NCI-H1417 treated with DMSO at 0.1 percent for 48 hours (cell line): Measurements from ENCODE around the gene DBNL.

Experiments used
- DNase-seq: peaks from one replicate; lab custom pipeline; 2025; lab: John Stamatoyannopoulos, UW

Gene DBNL

DNA sequence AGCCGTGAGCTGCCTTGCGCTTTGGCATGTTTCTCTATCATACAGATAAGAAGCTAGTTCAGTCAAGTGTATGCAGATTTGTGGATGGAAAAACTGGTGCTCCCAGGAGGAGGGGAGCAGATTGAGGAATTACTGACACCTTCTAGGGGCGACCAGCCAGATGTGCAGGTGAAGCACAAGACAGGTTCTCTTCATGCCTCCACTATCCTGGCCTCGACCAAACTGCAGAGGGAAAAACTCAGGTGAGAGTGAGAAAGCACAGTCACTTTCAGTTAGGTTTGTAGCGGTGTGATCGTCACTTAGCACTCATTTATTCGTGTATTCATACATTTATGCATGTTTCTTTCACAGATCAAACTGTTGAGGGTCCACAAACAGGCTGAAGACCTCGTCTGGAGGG lies 600 bp upstream of the DBNL start:
- DNase-seq: no peak

DNA sequence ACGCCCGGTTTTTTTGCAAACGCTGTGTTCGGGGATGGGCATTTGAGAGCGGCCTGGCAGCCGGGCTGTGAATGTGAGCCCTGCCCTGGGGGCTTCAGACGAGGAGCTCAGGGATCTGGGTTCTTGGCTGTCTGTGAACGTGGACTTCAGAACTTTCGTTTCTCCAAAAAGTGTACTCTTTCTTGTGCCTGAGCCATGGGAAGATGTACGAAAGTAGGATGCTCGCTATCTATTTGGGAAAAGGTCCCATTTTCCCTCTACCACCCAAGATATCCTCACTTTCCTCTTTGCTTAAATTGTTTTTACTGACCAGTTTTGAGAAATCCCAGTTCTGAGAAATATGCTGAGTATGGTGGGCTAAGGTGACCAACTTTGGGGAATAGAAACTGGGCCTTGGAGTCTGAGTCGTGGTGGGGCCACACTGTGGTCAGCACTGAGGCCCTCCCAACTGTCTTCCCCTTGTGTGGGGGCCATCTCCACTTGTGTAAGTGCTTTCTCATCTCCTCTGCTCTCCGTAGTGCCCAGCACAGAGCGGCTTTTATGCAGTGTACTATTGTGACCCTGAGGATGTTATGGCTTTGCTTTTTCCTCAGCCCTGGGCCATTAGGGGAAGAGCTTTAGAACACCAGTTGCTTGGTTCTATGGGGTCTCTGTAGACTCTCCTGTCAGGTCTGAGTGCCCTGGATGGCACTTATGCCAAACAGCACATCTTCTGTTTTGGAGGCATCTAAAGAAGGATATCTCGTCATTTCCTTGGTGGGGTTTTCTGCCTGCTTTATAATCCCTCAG lies 918 bp downstream of the DBNL start:
- no peak for DNase-seq

DNA sequence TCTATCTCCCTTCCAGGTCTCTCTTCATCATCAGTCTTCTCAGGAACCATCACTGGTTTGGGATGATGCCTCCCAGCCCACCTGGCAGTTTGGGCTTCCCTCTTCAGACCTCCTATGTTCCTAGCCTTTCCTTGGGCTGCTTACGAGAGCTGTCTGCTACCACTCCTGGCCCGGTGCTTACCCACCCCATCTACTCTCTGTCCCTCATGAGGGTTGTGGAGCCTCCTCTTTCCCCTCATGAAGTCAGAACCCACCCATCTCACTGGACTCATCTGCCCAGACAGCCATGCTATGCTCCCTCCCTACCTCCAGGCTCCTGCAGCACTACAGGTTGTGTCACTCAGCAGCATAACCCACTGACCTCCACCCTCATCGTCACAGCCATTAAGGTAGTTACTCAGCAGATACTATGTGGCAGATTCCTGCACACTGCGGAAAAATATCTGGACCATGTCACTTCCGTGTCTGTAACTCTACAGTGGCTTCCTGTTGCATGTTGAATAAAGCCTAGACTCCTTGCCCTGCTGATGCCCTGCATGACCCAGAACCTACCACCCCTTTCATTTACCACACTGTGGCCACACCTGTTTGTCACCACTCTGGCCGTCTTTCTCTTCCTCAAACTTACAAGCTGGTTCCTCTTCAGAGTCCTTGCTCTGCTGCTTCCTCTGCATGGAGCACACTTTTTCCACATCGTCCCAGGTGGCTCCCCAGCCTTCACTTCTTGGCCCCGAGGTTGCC lies 2.0 kb downstream of the DBNL start:
- no peak for DNase-seq

DNA sequence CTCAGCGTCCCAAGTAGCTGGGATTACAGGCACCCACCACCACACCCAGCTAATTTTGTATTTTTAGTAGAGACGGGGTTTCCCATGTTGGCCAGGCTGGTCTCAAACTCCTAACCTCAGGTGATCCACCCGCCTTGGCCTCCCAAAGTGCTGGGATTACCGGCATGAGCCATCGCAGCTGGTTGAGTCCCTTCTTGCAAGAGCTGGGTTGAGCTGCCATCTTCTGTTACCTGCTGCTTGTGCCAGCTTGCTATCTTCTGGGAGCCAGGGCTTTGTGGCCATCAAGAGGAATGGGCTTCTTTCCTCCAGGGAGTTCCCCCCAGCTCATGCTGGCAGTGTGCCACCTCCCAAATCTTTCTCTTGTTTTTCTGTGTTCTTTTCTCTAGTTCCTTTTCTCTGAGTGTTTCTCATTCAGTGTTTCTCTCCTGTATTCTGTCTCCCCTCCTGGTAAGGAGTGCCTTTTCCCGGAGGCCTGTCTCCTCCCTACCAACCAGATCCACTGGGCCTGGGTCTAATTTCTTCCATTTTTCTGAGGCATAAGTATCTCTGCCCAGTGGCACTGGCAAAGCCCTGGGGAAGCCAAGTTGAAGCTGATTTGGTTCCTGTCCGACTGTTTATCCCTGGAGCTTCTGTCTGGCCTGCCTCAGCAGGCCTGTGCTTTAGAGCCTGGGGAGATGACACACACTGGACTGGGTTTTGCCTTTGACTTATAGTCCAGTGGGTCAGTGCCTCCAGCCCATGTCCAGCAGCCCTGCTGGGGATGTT lies 3.7 kb downstream of the DBNL start:
- DNase-seq: no peak

DNA sequence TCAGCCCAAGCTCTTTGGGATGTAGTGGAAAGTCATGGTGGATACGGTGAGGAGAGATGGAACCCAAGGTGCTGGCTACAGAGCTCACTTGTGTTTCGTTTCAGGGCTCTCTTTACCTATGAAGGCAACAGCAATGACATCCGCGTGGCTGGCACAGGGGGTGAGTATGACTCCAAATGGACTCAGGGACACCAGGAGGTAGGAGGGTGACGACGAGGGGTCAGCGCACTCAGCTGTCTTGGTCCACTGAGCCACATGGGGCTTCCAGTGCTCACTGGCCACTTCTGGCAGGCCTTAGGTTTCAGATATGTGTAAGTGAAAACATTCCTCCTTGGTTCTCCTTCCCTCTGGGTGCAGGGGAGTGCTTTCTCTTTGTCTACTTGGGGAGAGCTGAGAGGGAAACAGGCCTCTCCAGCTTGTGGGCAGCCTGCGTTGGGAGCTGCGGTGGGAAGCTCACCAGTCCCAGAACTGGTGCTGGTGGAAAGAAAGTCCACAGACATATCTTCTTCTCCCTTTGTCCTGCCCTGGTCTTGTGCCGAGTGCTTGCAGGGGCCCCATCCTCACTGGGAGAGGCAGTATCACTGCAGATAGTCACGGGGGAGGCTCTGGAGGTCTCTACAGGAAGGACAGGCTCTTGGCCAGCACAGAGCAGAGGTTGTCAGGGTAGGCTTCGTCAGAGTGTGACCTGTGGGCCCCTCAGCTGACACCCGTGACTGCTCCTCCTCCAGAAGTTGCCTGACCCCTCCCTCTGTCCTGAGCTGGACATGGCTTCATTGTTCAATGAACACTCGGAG lies 5.8 kb downstream of the DBNL start:
- no peak for DNase-seq

DNA sequence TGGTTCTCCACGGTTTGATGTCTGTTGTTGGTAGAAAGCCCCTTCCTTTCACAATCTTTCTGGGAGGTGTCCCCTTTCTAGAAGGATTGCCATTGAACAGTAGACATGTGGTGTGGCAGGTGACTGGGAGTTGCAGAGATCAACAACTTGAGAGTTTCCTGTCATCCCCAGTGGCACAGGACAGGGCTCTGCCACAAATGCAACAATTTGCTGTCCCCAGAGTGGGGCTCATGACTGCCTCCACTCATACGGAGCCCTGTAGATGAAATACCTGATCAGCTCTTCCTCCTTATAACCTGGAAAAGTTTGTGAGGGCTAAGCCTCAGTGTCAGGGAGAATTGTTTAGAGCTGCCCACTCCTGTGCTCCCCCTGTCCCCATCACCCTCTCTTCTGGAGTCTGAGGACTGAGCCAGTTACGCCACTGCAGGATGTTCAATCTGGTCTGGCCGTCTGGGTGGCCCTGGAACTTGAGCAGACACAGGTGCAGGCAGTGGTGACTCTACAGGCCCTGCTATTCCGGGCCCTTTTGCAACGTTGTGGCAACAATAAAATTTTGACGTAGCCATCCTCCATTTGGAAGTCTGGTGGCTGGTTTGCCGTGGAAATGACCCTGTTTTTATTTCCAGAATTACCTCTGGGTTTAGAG lies 6.5 kb downstream of the DBNL start:
- no peak for DNase-seq

DNA sequence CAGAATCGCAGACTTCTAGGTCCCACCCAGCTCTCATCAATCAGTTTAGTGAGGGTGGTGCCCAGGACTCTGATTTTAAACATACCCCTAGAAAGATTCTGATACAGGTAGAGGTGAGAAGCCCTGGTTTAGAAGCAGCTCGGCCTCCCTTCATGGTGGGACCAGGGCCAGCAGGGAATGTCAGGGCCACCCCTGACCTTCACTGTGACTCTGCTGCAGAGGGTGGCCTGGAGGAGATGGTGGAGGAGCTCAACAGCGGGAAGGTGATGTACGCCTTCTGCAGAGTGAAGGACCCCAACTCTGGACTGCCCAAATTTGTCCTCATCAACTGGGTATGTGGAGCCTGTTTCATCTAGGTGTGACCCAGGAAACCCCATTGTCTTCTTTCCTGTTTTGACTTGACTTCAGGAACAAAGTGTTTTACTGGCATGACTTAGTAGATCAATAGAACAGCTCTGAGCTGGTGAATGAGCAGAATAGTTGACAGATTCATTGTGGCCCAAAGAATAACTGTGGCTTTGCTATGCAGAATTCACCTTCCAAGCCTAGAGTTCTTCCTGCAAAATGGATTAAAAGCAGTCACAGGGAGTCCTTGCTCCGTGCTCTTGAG lies 7.2 kb downstream of the DBNL start:
- no peak for DNase-seq

DNA sequence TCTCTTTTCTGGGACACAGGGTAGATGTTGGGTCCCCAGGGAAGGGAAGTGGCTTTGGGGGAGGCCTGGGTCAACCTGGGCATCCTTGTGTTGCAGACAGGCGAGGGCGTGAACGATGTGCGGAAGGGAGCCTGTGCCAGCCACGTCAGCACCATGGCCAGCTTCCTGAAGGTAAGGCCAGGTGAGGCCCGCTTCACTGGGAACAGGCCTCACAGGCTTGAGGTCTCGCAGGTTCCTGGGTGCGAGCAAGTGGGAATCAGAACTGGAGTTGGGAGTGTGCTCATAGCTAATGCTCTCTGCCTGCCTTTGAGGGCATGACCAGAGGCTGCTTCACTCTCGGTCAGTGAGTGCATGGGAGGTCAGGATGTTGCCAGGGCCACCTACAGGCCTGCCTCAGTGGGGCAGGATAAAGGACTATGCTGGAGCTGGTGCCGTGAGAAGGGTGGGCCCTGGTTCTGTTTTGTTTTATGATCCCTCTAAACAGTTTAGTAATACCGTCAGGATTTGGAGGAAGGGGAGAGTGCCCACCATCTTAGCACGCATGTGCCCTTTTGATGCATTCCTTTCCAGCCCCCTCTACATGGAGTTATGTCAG lies 8.4 kb downstream of the DBNL start:
- DNase-seq: no peak

DNA sequence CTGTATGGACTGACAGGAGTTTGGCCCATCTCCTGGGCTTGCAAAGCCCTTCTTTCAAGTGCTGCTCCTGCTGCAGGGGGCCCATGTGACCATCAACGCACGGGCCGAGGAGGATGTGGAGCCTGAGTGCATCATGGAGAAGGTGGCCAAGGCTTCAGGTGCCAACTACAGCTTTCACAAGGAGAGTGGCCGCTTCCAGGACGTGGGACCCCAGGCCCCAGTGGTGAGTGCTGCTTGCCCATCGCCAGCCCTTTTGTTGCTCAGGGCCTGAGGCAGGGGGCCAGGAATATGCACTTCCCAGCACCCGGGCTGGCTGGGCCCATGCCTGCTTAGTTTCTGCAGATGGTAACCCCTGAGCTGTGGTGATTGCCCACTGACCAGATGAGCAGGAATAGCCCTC lies 12.2 kb downstream of the DBNL start:
- DNase-seq: no peak

DNA sequence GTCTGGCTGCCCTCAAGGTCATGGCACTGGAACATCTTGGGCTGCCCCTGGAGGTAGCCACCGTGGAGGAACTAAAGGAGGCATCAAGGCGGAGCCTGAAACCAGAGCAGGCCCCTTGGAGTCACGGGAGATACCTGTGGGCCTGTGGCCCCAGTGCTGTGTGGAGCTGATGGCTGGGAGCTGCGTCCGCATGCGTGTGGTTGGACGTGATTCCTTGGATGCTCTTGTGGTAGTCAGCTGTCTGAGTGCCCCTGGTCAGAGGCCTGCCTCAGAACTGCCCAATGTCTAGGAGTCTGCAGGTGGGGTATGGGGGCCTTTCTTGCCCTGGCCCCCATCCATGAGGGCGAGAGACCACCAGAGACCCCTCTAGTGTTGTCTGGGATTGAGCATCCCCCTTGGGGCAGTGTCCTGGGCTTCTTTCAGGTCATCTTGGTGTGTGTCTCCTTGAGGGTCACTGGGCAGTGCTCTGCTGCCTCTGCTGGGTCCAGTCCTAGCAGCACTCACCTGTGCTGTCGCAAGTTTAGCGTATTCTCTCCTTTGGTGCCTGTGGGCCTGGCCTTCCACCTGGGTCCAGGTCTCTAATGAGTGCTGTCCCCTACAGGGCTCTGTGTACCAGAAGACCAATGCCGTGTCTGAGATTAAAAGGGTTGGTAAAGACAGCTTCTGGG lies 12.8 kb downstream of the DBNL start:
- DNase-seq: no peak

DNA sequence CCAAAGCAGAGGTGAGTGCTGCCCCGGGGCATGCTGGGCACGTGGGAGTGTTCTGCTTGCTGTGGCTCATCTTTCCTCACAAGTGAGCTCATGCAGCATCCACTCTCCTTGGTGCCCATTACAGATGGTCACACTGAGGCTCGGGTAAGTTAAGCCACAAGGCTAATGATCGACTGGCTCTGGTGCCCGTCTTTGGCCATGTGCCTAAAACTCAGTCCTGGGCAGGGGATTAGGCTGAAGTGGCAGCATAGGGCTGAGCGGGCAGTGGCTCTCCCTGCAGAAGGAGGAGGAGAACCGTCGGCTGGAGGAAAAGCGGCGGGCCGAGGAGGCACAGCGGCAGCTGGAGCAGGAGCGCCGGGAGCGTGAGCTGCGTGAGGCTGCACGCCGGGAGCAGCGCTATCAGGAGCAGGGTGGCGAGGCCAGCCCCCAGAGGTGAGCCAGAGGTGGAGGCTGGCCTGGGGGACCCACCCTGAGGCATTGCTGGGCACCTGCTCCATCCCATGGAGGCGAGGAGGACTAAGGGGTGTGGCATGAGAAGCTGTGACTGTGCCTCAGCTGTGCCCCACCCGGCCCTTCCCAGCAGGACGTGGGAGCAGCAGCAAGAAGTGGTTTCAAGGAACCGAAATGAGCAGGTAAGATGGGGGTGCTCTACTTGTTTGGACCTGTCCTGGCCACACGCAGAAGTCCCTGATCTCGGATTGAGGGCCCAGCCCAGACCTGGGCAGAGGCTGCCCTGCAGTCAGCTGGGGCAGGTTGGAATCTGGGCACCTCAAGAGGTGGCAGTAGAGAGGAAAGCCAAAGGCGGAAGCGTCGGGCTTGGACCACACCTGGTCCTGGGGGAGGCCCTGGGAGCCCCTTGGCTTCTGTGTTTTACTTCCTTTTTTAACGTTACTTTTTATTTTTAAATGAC lies 13.6 kb downstream of the DBNL start:
- DNase-seq: no peak

DNA sequence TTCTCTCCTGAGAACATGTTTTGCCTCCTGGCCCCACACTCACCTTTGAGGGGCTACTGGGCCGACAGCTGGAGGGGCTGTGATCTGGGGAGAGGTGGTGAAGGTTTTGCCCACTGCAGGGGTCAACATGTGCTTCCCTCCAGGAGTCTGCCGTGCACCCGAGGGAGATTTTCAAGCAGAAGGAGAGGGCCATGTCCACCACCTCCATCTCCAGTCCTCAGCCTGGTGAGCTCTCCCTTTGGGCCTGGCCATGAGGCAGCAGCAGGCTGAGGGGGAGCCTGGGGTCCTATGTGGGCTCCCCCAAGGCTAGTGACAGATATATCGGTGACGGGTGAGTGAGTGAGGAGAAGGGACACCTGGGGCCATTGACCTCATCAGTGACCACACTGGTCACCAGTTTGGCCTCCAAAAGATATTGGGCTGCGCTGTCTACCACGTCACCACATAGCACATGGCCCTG lies 14.3 kb downstream of the DBNL start:
- no peak for DNase-seq

DNA sequence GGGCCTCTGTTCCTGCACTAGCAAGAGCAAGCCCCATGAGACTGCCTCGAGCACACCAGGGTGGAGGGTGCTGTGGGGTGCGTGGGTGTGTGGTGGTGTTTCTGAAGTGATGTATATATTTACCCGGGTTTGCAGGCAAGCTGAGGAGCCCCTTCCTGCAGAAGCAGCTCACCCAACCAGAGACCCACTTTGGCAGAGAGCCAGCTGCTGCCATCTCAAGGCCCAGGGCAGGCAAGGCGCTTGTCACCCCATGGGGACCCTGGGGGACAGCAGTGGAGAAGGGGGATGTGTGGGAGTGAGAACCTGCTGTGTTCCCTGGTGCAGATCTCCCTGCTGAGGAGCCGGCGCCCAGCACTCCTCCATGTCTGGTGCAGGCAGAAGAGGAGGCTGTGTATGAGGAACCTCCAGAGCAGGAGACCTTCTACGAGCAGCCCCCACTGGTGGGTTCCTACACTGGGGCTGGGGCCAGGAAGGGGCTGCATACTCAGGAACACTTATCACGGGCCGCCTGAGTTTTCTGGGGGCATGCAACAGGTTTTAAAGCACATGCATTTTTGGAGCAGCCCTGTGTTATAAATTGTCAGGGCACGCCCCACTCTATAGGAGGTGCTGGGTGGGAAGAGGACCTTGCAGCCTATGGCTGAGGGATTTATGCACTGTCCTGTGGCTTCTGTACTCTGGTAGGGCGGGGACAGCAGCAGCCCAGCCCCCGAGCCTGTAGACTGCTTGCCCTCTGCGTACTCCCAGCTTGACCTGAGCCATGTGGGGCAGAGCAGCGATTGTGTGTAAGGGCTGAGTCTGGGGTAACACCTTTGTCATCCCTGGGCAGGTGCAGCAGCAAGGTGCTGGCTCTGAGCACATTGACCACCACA lies 15.0 kb downstream of the DBNL start:
- DNase-seq: no peak

DNA sequence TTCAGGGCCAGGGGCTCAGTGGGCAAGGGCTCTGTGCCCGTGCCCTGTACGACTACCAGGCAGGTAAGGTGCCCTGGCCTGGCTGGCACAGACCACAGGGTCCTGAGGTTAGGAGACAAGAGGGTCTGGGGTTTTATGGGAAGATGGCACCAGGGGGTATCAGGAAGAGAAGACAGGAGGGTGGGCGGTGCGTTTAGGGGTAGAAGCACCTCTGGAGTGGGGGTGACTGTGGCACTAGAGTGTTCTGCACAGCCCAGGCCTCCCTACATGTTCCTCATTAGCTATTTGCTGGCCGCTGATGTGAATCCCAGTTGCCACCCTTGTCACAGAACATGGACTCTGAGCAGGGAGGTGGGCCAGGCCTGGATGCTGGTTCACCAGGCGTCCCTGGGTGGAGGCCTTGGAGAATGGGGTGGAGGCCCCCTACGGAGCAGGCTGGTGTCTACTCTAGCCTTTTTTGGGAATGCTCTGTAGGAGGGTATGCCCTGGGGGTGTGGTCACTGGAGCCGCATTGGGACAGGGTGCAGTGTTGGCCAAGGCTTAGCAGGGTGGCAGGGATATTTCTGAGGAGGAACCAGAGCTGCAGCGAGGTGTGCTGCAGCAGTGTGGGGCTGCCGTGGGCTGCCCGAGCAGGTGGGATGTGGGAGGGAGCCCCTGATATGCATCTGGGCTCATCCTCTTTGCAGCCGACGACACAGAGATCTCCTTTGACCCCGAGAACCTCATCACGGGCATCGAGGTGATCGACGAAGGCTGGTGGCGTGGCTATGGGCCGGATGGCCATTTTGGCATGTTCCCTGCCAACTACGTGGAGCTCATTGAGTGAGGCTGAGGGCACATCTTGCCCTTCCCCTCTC lies 15.8 kb downstream of the DBNL start:
- DNase-seq: no peak

DNA sequence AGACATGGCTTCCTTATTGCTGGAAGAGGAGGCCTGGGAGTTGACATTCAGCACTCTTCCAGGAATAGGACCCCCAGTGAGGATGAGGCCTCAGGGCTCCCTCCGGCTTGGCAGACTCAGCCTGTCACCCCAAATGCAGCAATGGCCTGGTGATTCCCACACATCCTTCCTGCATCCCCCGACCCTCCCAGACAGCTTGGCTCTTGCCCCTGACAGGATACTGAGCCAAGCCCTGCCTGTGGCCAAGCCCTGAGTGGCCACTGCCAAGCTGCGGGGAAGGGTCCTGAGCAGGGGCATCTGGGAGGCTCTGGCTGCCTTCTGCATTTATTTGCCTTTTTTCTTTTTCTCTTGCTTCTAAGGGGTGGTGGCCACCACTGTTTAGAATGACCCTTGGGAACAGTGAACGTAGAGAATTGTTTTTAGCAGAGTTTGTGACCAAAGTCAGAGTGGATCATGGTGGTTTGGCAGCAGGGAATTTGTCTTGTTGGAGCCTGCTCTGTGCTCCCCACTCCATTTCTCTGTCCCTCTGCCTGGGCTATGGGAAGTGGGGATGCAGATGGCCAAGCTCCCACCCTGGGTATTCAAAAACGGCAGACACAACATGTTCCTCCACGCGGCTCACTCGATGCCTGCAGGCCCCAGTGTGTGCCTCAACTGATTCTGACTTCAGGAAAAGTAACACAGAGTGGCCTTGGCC lies 16.6 kb downstream of the DBNL start:
- no peak for DNase-seq

DNA sequence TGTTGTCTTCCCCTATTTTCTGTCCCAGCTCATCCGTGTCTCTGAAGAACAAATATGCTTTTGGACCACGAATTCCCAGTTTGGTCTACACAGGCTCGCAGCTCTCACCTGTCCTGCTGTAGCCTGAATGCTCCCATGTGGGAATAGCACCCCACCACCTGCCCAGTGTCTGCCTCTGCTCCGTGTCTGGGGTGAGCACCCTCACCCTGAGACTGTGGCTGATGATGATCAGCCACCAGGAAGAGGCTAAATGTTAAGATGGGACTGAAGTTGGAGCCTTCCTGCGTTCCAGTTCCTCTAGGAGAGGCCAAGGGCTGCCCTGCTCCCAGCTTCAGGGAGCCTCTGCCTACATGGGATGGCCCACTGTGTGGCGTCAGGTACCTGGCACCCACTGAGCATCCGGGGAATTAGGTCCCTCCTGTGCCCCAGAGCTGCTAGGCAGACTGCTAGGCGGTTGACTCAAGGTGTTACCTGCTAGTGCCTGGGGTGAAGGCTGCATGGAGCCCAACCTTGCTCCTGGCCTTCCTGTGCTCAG lies 17.2 kb downstream of the DBNL start:
- DNase-seq: no peak
